ENCODE results near the gene SND1. TPM values are rescaled to one million over a fixed set of nuclear protein-coding genes. Genes with fewer than 3 reads are reported as not detected.
"Not testable (repeated sequence)": the region's sequence is repeated elsewhere in the genome, so short reads cannot be mapped to it uniquely, and the experiment has no call there.

Gene SND1
- polyA plus RNA-seq, 3 donors = 158 to 177 (median 163) TPM

DNA sequence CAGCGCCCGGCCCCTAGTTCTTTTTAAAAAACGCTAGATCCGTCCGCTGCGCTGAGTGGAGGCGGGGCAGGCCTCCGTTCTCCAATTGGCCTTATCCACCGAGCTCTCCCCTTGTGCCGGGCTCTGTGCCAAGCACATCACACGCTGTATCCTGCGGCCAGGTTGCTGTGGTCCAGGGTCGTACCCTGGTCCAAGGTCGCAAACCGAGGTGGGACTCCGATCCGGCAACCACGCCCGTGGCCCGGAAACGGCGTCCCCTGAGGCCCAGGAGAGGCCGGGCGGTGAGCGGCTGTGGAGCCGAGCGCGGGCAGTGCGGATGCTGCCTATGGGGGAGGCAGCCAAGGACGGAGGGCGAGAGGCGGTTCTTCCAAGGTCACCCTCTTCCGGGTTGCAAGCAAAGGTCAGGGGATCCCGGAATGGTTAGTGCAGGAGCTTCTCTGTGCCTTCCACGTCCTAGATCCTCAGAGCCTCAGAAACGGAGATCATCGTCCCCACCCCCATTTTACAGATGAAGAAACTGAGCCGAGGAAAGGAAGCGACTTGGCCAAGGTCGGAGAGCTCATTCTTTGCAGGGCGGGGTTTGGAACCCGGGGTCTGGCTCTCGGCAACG, 451.6 kb downstream of the SND1 start:
- no peak for DNase-seq (ENCODE audit: low read depth in 3 of 3, low spot score in 2 of 3)

DNA sequence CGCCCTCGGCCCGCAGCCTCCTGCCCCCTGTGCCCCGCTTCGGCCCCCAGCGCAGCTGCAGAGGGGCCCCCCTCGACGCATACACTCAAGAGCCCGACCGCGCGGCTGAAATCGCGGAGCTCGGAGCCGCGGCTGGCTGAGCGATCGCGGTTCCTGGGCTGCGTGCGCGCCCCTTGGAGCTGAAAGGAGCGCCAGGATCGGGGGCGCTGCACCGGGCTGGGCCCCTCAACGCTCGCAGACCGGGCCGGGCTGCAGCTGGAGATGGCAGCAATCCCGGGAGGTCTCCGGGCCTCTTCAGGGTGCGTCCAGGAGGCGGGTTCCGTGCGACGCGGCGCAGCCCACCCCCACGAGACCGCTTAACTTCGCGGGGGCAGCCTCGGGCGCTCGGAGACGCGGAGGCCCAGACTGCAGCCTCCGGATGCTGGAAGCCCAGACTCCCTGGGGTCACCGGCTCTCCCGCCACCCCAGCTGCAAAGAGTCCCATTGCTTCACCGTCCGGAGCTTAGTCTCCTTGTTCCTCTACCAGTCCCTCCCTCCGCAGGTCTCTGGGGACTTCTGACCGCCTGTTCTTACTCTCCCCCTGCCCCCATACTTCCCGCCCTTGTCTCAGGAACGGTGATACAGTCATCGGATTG, 452.2 kb downstream of the SND1 start:
- DNase-seq (ENCODE audit: low read depth in 3 of 3, low spot score in 2 of 3) = no peak

DNA sequence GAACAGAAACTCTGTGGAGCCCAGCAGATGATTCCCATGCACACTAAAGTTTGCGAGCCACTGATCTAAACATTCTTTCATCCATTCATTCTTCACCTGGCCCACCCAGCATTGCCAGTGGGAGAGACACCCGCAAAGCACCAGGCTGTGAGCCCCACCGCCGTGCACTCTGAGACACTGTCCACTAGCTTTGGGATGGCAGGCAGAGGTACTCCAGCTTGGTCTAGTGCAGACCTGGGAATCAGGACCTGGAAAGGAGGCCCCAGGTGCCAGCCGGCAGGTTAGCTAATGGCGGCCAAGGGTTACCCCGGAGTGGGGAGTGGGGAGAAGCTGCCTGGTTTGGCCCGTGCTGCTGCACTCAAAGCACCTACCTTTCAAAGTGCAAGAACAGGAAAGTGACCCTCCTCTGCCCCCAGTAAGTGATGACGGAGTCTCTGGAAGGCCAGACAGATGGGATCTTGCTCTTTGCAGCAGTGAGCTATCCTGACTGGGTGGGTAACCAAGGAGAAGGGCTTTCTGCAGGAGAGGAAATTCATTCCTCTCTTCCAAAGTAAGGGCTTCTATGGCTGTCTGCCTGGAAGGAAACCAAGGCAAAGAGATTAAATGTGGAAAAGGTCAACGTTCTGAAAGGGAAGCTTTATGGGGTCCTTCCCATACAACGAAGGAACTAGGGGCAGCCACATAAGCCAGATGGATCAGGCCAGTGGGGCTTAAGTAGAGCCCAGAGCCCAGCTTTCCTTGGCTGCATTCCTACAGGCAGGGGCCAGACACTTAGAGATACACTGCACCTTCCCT, 453.4 kb downstream of the SND1 start:
- DNase-seq (ENCODE audit: low read depth in 3 of 3, low spot score in 2 of 3) = no peak

DNA sequence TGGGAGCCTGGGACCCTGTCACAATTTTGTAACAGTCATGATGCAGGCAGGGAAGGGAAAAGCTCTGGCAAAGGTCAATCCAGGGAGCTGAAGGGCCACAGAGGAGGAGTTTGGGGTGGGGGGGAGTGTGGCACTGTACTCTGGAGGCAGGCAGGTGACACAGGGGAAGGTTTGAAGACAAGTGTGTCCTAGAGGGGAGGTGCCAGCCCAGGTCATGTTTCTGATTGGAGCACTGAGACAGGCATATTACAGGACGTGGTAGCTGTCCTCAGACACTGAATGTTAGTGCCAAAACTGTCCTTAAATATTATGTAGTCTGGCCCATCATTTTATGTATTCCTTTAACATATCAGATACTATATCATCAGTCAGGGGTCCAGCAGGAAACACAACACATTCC, 454.8 kb downstream of the SND1 start:
- no peak for DNase-seq (ENCODE audit: low read depth in 3 of 3, low spot score in 2 of 3)

DNA sequence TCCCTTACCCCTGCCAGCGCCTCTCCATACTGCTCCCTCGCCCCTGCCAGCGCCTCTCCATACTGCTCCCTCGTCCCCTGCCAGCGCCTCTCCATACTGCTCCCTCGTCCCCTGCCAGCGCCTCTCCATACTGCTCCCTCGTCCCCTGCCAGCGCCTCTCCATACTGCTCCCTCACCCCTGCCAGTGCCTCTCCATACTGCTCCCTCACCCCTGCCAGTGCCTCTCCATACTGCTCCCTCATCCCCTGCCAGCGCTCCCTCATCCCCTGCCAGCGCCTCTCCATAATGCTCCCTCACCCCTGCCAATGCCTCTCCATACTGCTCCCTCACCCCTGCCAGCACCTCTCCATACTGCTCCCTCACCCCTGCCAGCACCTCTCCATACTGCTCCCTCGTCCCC, 455.5 kb downstream of the SND1 start:
- not testable (repeated sequence) for DNase-seq (ENCODE audit: low read depth in 3 of 3, low spot score in 2 of 3)

DNA sequence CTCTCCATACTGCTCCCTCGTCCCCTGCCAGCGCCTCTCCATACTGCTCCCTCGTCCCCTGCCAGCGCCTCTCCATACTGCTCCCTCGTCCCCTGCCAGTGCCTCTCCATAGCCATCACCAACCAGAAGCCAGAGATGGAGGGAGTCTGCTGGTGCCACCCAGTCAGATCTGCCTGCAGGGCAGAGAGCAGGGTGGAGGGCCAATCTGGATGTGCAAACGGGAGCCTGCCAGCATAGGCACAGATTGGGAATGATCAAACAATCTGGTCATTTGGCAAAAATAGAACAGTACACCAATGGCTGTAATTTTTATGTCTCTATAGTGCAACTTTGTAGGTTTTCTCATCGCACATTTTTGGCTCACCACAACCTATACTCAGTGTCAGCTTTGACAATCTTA, 456.1 kb downstream of the SND1 start:
- DNase-seq (ENCODE audit: low read depth in 3 of 3, low spot score in 2 of 3) = no peak

DNA sequence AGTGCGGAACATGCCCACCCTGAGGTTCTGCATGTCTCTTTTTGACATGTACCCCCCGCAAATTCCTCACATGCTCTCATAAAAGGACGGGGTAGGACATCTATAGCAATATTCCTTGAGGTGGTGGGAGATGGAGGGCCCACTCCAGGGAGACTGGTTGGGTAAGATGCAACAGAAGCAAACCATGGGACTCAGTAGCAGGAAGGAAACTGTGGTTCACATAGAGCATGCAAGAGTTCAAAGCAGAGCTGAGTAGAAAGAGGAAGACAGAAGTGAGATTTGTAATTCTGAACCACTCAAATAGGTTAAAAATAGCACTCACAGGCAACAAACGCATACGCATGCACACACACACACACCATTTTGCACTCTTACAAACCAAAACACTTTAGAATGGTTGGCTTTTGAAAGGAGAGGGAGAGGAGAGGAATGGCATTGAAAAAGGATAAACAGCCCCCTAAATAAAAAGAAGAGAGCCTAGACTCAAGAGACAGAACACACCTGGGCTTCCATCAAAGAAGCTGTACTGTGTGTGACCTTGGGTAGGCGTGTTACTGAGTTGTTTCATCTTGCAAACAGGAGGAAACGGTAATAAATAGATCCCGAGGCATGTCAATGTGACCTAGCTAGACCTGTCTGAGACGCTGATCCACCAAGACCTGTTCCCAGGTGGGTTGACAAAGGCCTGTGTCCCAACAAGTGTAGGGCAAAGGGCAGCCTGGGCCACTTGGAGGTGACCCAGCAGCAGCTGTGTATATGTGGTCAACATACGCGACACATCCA, 456.8 kb downstream of the SND1 start:
- no peak for DNase-seq (ENCODE audit: low read depth in 3 of 3, low spot score in 2 of 3)

DNA sequence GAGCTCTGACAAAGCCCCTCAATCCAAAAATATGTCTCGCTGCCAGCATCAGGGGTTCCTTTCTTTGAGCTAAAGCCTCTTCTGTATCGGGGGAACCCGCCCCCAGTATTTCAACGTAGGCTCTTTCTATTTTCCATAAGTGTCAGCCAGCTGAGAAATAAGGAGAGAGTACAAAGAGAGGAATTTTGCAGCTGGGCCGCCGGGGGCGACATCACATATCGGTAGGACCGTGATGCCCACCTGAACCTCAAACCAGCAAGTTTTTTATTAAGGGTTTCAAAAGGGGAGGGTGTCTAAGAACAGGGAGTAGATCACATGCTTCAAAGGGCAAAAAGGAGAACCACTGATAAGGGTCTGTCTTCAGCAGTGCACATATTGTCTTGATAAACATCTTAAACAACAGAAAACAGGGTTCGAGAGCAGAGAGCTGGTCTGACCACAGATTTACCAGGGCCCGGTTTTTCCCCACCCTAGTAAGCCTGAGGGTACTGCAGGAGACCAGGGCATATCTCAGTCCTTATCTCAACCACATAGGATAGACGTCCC, 457.5 kb downstream of the SND1 start:
- not testable (repeated sequence) for DNase-seq (ENCODE audit: low read depth in 3 of 3, low spot score in 2 of 3)

DNA sequence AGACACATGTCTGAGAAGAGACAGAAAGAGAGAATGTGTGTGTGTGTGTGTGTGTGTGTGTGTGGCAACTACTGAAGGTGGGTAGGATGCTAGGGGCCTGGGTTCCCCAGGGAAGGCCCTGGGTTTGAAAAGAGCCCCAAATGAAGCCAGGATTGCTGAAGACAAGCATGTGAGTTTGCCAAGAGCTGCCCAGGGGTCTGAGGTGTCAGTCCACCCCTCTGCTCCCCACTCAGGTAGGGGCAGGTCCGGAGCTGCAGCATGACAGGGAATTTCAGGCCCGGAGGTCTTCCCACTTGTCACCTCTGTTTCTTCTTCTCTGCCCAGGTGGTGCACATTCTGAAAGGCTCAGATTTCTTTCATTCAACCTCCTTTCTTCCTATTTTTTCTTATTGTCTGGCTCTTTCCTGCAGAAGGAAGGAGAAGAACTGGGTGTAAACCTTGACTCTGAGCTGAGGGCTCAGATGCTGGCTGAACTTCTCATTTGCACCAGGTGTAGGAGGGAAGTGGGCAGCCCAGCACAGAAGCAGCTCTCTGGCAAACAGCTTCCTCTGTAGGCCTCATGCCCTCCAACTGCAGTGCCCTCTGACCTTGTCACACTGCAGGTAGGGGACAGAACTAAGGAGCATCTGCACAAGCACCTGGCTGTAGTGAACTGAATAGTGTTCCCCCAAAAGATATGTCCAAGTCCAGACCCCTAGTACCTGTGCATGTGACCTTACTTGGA, 458.8 kb downstream of the SND1 start:
- no peak for DNase-seq (ENCODE audit: low read depth in 3 of 3, low spot score in 2 of 3)

DNA sequence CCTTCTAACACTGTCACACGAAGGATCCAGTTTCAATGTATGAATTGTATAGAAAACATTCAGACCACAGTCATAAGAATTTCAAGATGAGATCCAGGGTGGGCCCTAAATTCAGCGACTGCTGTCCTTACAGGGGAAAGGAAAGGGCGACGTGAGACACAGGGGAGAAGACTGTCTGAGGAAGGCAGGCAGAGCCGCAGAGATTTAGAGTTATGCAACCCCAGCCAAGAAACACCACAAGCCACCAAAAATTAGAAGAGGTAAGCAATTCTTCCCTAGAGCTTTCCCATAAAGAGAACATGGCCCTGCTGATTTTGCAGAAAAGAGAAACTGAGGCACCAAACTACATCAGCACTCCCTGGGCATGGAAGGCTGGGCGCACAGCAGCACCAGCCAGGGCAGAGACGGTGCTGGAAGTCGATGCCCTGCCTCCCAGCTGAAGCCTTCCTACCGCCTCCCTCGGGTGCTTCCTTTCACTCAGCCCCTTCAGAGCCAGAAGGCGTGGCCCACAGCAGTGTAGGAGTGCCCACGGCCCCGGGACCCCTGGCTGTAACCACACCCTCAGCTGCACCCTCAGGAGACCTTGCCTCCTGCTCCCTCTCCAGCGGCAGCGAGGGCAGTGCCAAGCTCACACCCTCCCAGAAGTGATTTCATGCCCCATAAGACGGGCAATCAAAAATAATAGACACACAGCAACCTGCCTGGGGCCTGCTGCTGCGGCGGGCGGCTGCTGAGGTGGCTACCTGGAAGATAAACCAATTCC, 460.2 kb downstream of the SND1 start:
- DNase-seq (ENCODE audit: low read depth in 3 of 3, low spot score in 2 of 3) = no peak

DNA sequence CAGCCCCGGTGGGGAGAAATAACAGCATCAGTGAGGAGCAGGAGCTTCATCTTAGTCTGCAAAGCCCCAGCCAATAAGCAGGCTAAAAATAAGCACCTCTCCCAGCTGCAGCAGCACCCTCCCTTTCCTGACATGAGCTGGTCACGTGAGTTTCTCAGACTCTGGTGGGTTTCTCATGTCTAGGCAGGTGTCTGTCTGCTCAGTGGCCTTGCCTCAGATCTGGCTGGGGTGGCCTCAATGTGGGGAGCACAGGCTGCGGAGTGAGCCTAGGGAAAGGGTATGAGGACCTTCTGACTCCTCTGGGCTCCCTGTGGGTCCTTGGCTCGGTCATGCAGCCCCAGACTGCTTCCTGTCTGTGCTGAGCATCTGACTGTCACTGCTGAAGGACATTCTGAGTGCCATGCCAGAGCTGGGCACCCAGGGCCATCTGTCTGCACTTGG, 460.8 kb downstream of the SND1 start:
- no peak for DNase-seq (ENCODE audit: low read depth in 3 of 3, low spot score in 2 of 3)

DNA sequence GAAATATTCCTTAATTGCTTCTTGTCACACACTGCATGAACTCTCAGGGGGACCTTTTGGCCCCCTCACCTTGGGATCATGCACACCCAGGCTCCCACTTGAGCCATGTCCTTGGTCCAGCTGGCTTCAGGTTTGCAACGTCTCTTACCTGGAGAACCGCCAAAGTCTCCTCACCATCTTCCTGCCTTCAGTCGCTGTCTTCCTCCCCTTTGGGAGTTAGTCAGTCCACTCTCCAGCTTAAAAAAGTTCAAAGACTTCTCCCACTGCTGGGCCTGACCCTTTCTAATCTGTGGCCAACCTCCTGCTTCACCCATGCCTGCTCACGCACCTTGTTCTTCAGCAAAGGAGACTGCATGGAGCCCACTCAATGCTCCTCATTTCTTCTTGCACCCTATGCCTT, 461.8 kb downstream of the SND1 start:
- no peak for DNase-seq (ENCODE audit: low read depth in 3 of 3, low spot score in 2 of 3)

DNA sequence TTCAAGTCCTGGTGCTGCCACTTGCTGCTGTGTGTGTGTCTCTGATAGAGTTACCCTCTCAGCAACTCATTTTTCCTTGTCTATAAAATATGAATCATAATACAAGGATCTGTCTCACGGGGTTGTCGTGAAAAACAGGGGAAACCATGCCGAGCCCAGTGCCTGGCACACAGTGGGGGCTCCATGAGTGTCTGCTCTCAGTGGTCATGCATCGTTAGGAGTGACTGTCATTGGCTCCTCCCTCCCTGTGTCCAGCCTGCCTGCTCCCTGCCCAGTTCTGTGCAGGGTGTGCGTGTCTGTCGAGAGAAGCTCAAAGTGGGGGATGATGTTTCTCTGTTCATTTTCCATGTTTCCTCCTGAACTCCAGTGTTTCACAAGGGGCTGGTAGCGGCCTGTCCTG, 462.8 kb downstream of the SND1 start:
- DNase-seq (ENCODE audit: low read depth in 3 of 3, low spot score in 2 of 3) = no peak

DNA sequence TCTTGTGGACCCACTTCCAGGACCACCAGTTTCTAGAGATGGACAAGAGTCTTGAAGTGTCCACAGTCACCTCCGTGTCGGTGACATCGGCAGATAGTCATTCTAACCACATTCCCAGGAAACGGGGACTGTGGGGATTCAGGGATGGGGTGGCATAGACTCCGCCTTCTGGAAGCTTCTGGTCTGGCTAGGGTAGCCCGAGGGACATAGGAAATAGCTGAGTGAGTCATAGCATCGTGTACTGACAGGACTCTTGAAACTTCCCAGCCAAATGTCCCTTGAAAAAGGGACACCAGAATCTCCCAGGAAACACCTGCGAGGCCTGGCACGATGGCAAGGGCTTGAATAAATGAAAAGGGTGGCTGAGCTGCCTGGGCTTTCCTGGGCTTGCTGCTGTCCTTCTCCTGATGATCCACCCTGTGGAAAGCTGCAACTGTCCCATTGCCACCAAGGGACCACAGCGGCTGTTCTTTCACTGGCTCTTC, 463.4 kb downstream of the SND1 start:
- DNase-seq (ENCODE audit: low read depth in 3 of 3, low spot score in 2 of 3) = no peak

DNA sequence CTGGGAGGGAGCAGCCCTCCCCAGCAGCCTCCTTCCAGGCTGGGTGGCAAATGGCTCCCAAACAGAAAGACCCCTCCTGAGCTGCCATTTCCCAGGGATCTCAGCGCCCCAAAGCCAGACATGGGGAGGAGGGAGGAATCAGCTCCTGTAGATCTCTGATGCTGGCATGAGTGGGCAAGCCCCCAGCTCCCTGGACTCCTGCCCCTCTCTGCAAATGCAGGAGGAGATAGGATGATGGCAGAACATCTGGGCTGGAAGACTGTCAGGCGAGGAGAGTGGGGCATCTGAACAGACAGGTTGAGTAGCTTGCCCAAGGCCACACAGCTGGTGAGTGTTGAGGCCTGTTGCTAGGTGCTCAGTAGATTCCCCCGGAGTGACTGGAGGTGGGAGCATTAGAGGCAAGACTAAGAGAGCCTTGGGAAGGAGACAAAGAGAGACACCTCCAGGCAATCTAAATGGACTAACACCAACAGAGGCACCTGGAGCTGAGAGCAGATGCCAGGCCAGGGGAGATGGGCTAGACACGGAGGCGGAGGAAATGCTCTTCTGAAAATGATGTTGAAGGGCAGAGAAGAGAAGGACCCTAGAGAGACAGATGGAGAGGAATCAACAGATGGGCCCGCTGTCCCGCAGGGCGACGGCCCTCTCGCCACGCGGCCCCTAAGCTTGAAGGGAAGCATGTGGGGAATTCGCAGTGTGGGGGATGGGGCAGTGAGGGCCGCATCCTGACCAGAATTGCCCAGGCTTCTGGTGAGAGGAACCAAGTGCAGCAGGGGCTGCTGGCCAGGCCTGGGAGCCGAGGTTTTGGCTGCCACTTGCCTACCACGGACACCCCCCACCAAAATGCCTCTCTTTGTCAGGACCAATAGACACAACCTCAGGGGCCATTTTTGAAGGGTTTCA, 464.1 kb downstream of the SND1 start:
- DNase-seq (ENCODE audit: low read depth in 3 of 3, low spot score in 2 of 3) = no peak

DNA sequence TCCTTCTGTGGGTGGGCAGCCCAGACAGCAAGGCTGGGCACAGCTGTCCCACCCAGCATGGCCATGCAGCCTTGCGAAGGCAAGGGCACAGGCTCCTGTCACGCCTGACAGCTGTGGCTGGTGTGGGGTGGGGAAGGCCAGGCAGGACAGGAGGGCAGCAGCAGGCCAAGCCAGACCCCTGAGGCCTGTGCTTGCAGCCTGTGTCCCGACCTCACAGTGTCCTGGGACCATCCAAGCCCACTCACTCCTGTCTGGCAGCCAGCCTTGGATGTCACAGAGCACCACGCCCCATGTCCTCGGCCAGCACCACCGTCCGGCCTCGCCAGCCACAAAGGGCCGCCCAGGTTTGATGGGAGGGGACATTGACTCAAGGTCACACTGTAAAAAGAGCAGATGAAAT, 464.7 kb downstream of the SND1 start:
- no peak for DNase-seq (ENCODE audit: low read depth in 3 of 3, low spot score in 2 of 3)

DNA sequence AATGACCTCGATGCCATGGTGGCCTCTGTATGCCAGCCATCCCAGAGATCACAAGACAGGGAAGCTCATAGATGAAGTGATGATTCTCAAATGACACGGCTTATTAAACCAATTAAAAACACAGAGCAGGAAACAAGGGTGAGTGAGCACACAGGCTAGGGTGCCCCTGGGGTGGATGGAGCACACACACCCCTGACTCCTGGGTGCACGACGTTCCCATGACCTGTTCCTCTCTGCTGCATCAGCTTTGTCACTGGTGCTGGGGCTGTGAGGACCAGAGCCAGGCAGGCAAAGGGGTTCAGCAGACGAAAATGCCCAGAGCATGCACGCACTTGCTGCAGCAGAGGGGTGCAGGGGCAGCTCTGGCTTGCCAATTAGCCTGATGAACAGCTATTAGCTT, 465.7 kb downstream of the SND1 start:
- DNase-seq (ENCODE audit: low read depth in 3 of 3, low spot score in 2 of 3) = no peak

DNA sequence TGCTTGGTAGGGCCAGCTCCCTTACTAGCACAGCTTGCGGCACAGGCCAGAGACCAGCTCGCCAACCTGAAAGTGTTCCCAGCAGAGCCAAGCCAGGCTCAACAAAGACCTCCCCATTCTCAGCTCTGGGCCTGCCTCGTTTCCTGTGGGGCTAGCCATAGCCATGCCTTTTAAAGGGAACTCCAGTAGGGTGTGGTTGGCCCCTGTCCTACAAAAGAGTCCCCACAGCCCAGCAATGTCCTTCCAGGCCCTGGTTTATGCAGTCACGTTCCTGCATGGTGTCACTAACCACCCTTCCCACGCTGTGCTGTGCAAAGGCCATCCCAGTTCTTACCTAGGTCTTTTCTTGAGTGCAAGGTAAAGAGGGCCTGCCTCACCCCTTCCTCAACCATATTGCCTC, 467.0 kb downstream of the SND1 start:
- DNase-seq (ENCODE audit: low read depth in 3 of 3, low spot score in 2 of 3) = no peak

All from right renal cortex interstitium (tissue), 3 donors.